H1 (cell line): ENCODE data around the gene OR4L1. TPM values are rescaled to one million over a fixed set of nuclear protein-coding genes. Genes with fewer than 3 reads are reported as not detected.

Source experiments
- CTCF ChIA-PET: fragments of 300-600 bp; sonication (Branson Sonifier 250); formaldehyde crosslinking; loops from one replicate; lab custom pipeline; 2021; ENCODE audit not compliant: partially characterized antibody; lab: Charles Lee
- POLR2A ChIA-PET: fragments of 300-600 bp; sonication (Branson Sonifier 250); formaldehyde crosslinking; loops from one replicate; lab custom pipeline; 2021; ENCODE audit warnings: inconsistent platforms; ENCODE audit not compliant: partially characterized antibody; lab: Charles Lee
- DNase-seq, 2 experiments: peaks; one replicate each; pipeline versions ENCODE4 v3.0.0 to v3.0.0-alpha.2; 2010 to 2022; ENCODE audit warnings: low spot score in 2 of 2, low read depth in 1 of 2, mixed read lengths in 1 of 2
- FAIRE-seq: peaks from 2 replicates; lab custom pipeline; 2011; peaks lifted over from hg19 to GRCh38; lab: Jason Lieb, UNC
- H2AFZ ChIP-seq: 2 replicates; pipeline ENCODE4 v1.8.1; 2012; ENCODE audit warnings: low read length, inconsistent platforms
- H2AK5ac ChIP-seq: 2 replicates; pipeline ENCODE4 v1.6.1; 2013; ENCODE audit warnings: low read depth, low read length
- H2BK120ac ChIP-seq: replicated peaks from 2 replicates; pipeline ENCODE3; 2013; ENCODE audit warnings: low read depth, low read length, inconsistent platforms
- H2BK12ac ChIP-seq: 2 replicates; pipeline ENCODE4 v1.6.1; 2013; ENCODE audit warnings: low read depth, low read length
- H2BK15ac ChIP-seq: 2 replicates; pipeline ENCODE4 v1.6.1; 2013; ENCODE audit warnings: low read length
- H2BK20ac ChIP-seq: 2 replicates; pipeline ENCODE4 v1.6.1; 2013; ENCODE audit warnings: low read length
- H2BK5ac ChIP-seq: 2 replicates; pipeline ENCODE4 v1.6.1; 2013; ENCODE audit warnings: low read depth, low read length
- H3K14ac ChIP-seq: 2 replicates; pipeline ENCODE4 v1.6.1; 2013; ENCODE audit warnings: inconsistent platforms; ENCODE audit not compliant: insufficient read length
- H3K18ac ChIP-seq: 2 replicates; pipeline ENCODE4 v1.6.1; 2013; ENCODE audit warnings: low read length; ENCODE audit errors: extremely low read depth
- H3K23ac ChIP-seq: 2 replicates; pipeline ENCODE4 v1.6.1; 2013; ENCODE audit warnings: inconsistent platforms; ENCODE audit not compliant: insufficient read length
- H3K23me2 ChIP-seq: 2 replicates; pipeline ENCODE4 v1.6.1; 2013; ENCODE audit warnings: low read depth, low read length
- H3K27ac ChIP-seq: 2 replicates; pipeline ENCODE4 v1.6.1; 2011; ENCODE audit warnings: low read depth, low read length, inconsistent platforms
- H3K27me3 ChIP-seq, 4 experiments: replicated peaks in 1 of 4; 1 replicate in 1 of 4; 2 replicates in 3 of 4; pipeline versions ENCODE4 v1.6.1 to v1.8.1; 2011 to 2013; ENCODE audit warnings: low read length in 3 of 4, mild to moderate bottlenecking in 3 of 4, inconsistent platforms in 2 of 4, mixed read lengths in 2 of 4, moderate library complexity in 1 of 4; ENCODE audit not compliant: control insufficient read depth in 3 of 4, insufficient read depth in 3 of 4; ENCODE audit errors: extremely low read depth in 1 of 4
- H3K36me3 ChIP-seq, 4 experiments: 2 replicates each; pipeline versions ENCODE4 v1.6.1 to v1.8.1; 2011 to 2013; ENCODE audit warnings: mild to moderate bottlenecking in 4 of 4, low read length in 3 of 4, moderate library complexity in 2 of 4, control low read depth in 1 of 4, inconsistent platforms in 1 of 4; ENCODE audit not compliant: insufficient read depth in 4 of 4, control insufficient read depth in 2 of 4
- H3K4ac ChIP-seq: replicated peaks from 2 replicates; pipeline ENCODE3; 2013; ENCODE audit warnings: low read length, low read depth, mixed read lengths, inconsistent platforms; ENCODE audit not compliant: insufficient read length
- H3K4me1 ChIP-seq, 4 experiments: replicated peaks in 1 of 4; 1 replicate in 1 of 4; 2 replicates in 3 of 4; pipeline versions ENCODE4 v1.6.1 to v1.8.1; 2011 to 2013; ENCODE audit warnings: low read length in 3 of 4, inconsistent platforms in 2 of 4, mixed read lengths in 1 of 4; ENCODE audit not compliant: insufficient read depth in 4 of 4, control insufficient read depth in 3 of 4
- H3K4me2 ChIP-seq, 2 experiments: 2 replicates each; pipeline versions ENCODE4 v1.6.1 to v1.8.1; 2011 to 2013; ENCODE audit warnings: low read depth in 2 of 2, low read length in 2 of 2, control low read depth in 1 of 2, inconsistent platforms in 1 of 2, mild to moderate bottlenecking in 1 of 2; ENCODE audit not compliant: insufficient read depth in 1 of 2
- H3K4me3 ChIP-seq, 4 experiments: fragments of 200-600, 300-600 bp in 1 of 4; sonication (generic), shearing (Covaris generic), sonication (Bioruptor Twin) in 1 of 4; 2 replicates each; pipeline versions ENCODE4 v1.5.1 to v1.8.1; 2011 to 2016; ENCODE audit warnings: low read length in 4 of 4, low read depth in 3 of 4, control low read depth in 2 of 4, inconsistent platforms in 2 of 4, mild to moderate bottlenecking in 2 of 4, mixed read lengths in 1 of 4, moderate library complexity in 1 of 4; ENCODE audit not compliant: insufficient read depth in 2 of 4; ENCODE audit errors: extremely low read depth in 1 of 4
- H3K56ac ChIP-seq: replicated peaks from 2 replicates; pipeline ENCODE3; 2013; ENCODE audit warnings: low read depth, mild to moderate bottlenecking, mixed read lengths, low read length, inconsistent platforms; ENCODE audit not compliant: insufficient read length
- H3K79me1 ChIP-seq: 2 replicates; pipeline ENCODE4 v1.6.1; 2013; ENCODE audit warnings: low read depth, low read length, control low read depth
- H3K79me2 ChIP-seq, 2 experiments: 2 replicates each; pipeline versions ENCODE4 v1.6.1 to v1.8.1; 2012 to 2013; ENCODE audit warnings: low read length in 2 of 2, mild to moderate bottlenecking in 2 of 2, inconsistent platforms in 1 of 2; ENCODE audit not compliant: insufficient read depth in 2 of 2, control insufficient read depth in 1 of 2
- H3K9ac ChIP-seq, 4 experiments: replicated peaks in 1 of 4; 1 replicate in 1 of 4; 2 replicates in 3 of 4; pipeline versions ENCODE4 v1.6.1 to v1.8.1; 2011 to 2013; ENCODE audit warnings: low read depth in 3 of 4, low read length in 3 of 4, control low read depth in 2 of 4, mild to moderate bottlenecking in 2 of 4, moderate library complexity in 2 of 4, inconsistent platforms in 1 of 4; ENCODE audit errors: extremely low read depth in 1 of 4
- H3K9me3 ChIP-seq, 2 experiments: 2 replicates each; pipeline versions ENCODE4 v1.6.1 to v1.8.1; 2012 to 2013; ENCODE audit warnings: mild to moderate bottlenecking in 2 of 2, moderate library complexity in 2 of 2, control low read depth in 1 of 2, inconsistent platforms in 1 of 2, low read depth in 1 of 2, low read length in 1 of 2, mixed read lengths in 1 of 2; ENCODE audit not compliant: insufficient read depth in 2 of 2
- H4K20me1 ChIP-seq, 2 experiments: replicated peaks in 1 of 2; 2 replicates each; pipeline versions ENCODE3 to v1.8.1; 2011 to 2013; ENCODE audit warnings: inconsistent platforms in 2 of 2, low read length in 2 of 2, mild to moderate bottlenecking in 1 of 2; ENCODE audit not compliant: insufficient read depth in 2 of 2, control insufficient read depth in 1 of 2
- H4K5ac ChIP-seq: 2 replicates; pipeline ENCODE4 v1.6.1; 2013; ENCODE audit warnings: low read length, low read depth, mixed read lengths, inconsistent platforms; ENCODE audit not compliant: insufficient read length
- H4K8ac ChIP-seq: 2 replicates; pipeline ENCODE4 v1.8.0; 2013; ENCODE audit warnings: mild to moderate bottlenecking, moderate library complexity, low read length, inconsistent platforms; ENCODE audit not compliant: insufficient read depth; ENCODE audit errors: extremely low read depth
- H4K91ac ChIP-seq: replicated peaks from 2 replicates; pipeline ENCODE3; 2013; ENCODE audit warnings: low read length, mixed read lengths, inconsistent platforms; ENCODE audit not compliant: insufficient read length
- ATF2 ChIP-seq: IDR thresholded peaks from 2 replicates; pipeline ENCODE4 v1.6.1; 2012; ENCODE audit warnings: low read length, inconsistent platforms
- CBX8 ChIP-seq: fragments of 300-800, 300-1000 bp; sonication (generic); IDR thresholded peaks from 2 replicates; pipeline ENCODE4 v1.7.1; 2016; ENCODE audit warnings: low read depth, low read length, borderline replicate concordance
- KDM4A ChIP-seq: IDR thresholded peaks from one replicate; pipeline ENCODE4 v1.7.1; 2012; ENCODE audit warnings: low read depth, mild to moderate bottlenecking, moderate library complexity, low read length, inconsistent platforms; ENCODE audit not compliant: severe bottlenecking
- PHF8 ChIP-seq: fragments of 200-600 bp; sonication (generic); conservative IDR thresholded peaks from 2 replicates; pipeline ENCODE4 v1.7.1; 2012; ENCODE audit warnings: low read depth, mild to moderate bottlenecking, inconsistent platforms, low read length, moderate library complexity
- RFX5 ChIP-seq: IDR thresholded peaks from 2 replicates; pipeline ENCODE4 v1.6.1; 2011; ENCODE audit warnings: low read depth, low read length, improper control_type of control experiment, borderline replicate concordance
- SP1 ChIP-seq: IDR thresholded peaks from 2 replicates; pipeline ENCODE4 v1.6.1; 2011; ENCODE audit warnings: low read depth, low read length
- YY1 ChIP-seq: IDR thresholded peaks from 2 replicates; pipeline ENCODE4 v1.6.1; 2011; ENCODE audit warnings: low read depth, mild to moderate bottlenecking, low read length
- WGBS, 2 experiments: shearing (Covaris generic) in 1 of 2; methylation state at CpG; one replicate each; pipeline versions ENCODE4 v1.1.6 to v1.1.7; 2013 to 2015; ENCODE audit warnings: low lambda C conversion rate in 2 of 2, mixed read lengths in 2 of 2, inconsistent platforms in 1 of 2, low coverage in 1 of 2, missing lambda C conversion rate in 1 of 2; ENCODE audit not compliant: insufficient replicate concordance in 2 of 2, insufficient coverage in 1 of 2, insufficient read length in 1 of 2; ENCODE audit errors: extremely low coverage in 1 of 2, missing lambda C conversion rate in 1 of 2; 5-methylcytosine and 5-hydroxymethylcytosine counted together
- long read RNA-seq, 2 experiments: library from RNA in 1 of 2; library from capped mRNA in 1 of 2; stranded (forward); transcript quantifications; one replicate each; pipeline ENCODE4 v2.0.0, GENCODE V29; 2021; ENCODE audit warnings: inconsistent platforms in 1 of 2
- polyA minus RNA-seq, 3 experiments: library from RNA; depleted of rRNA, polyadenylated mRNA; stranded (reverse); fragments of >200 nt; gene quantifications; 1 replicate in 2 of 3; 2 replicates in 1 of 3; pipeline ENCODE4 v1.2.3, GENCODE V29; 2011
- polyA plus RNA-seq, 7 experiments: library from polyadenylated mRNA; depleted of rRNA in 3 of 7; stranded (reverse) in 5 of 7; unstranded in 2 of 7; fragments of >200 nt in 5 of 7; fragments of 200-250 nt in 2 of 7; gene quantifications; 1 replicate in 5 of 7; 2 replicates in 1 of 7; 4 replicates in 1 of 7; pipeline versions ENCODE4 v1.2.1 to v1.2.3, GENCODE V29; 2011 to 2013; ENCODE audit warnings: missing spikeins in 2 of 7, mixed read lengths in 2 of 7
- total RNA-seq: library from RNA; stranded (reverse); fragmentation: NEBNext Ultra II Directional; extraction: Animal tissue kit (Norgen Biotek cat#: 25700); gene quantifications from 2 replicates; pipeline ENCODE4 v1.2.1, GENCODE V29; 2021

OR4L1 gene, protein sequence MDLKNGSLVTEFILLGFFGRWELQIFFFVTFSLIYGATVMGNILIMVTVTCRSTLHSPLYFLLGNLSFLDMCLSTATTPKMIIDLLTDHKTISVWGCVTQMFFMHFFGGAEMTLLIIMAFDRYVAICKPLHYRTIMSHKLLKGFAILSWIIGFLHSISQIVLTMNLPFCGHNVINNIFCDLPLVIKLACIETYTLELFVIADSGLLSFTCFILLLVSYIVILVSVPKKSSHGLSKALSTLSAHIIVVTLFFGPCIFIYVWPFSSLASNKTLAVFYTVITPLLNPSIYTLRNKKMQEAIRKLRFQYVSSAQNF
- total RNA-seq (not detected in 2 replicates), polyA plus RNA-seq (2011; rRNA removed) (not detected in 2 replicates), polyA minus RNA-seq (2011; rRNA and poly(A)+ RNA removed) (not detected in 2 replicates)
- polyA plus RNA-seq (2011; cell fraction: cytosol; rRNA removed) = not detected
- polyA plus RNA-seq (2011; cell fraction: nucleus; rRNA removed) = not detected
- polyA plus RNA-seq (2012, experiment 1 of 2) = not detected in 4 replicates
- not detected for polyA plus RNA-seq (2012, experiment 2 of 2)
- not detected for polyA plus RNA-seq (2013, experiment 1 of 2)
- not detected for polyA plus RNA-seq (2013, experiment 2 of 2)
- not detected for polyA minus RNA-seq (2011; cell fraction: cytosol; rRNA and poly(A)+ RNA removed)
- polyA minus RNA-seq (2011; cell fraction: nucleus; rRNA and poly(A)+ RNA removed) = not detected
- long read RNA-seq, experiment 1 = 0 reads
- long read RNA-seq, experiment 2 = 0 reads

- Histone ChIP-seq H3K79me2 (no peaks in the 10 kb centered on the region), H2AFZ (no peak within 1 kb of the TSS), H2BK120ac (no peak within 1 kb of the TSS), H3K27ac (no peak within 1 kb of the TSS), H2BK20ac (no peak within 1 kb of the TSS), H4K8ac (no peak within 1 kb of the TSS), H4K5ac (no peak within 1 kb of the TSS), H3K4ac (no peak within 1 kb of the TSS)
- CTCF ChIA-PET = no interaction called here
- TF ChIP-seq SP1 (no peak), RFX5 (no peak), PHF8 (no peak), KDM4A (no peak), CBX8 (no peak), ATF2 (no peak), YY1 (no peak)
- TF ChIP-seq, all 59 proteins: peak for 0
- Histone ChIP-seq H3K18ac (no peak within 1 kb of the TSS), H3K23ac (no peak within 1 kb of the TSS), H3K9me3 (peaks cover 60 to 63% of the 10 kb centered on the region in 2 experiments), H3K27me3 (no peaks in the 10 kb centered on the region), H2BK15ac (no peak within 1 kb of the TSS), H2BK5ac (no peak within 1 kb of the TSS), H3K4me1 (no peaks in the 10 kb centered on the region), H2BK12ac (no peak within 1 kb of the TSS), H3K9ac (no peak within 1 kb of the TSS), H4K91ac (no peak within 1 kb of the TSS), H3K4me3 (no peak within 1 kb of the TSS), H3K14ac (no peak within 1 kb of the TSS), H2AK5ac (no peak within 1 kb of the TSS), H3K36me3 (no peaks in the 10 kb centered on the region), H3K56ac (no peak within 1 kb of the TSS), H3K79me1 (no peaks in the 10 kb centered on the region), H4K20me1 (no peaks in the 10 kb centered on the region), H3K23me2 (no peaks in the 10 kb centered on the region), H3K4me2 (no peak within 1 kb of the TSS)
- FAIRE-seq (no peak), DNase-seq (no peak)
- POLR2A ChIA-PET = no interaction called here
- WGBS, 2 experiments = 78% methylated on average over 2 of the region's 2 CpGs; no CpG with 5 or more reads in 1 of the 2 experiments
Measured at GRCh38 chr14:20059745-20060144, at the start of gene OR4L1. OR4L1 (plus strand) TSS chr14:20060045; CDS start chr14:20060045, 0 bp downstream.
